ENCODE measurements around the gene DLL3. TPM values are rescaled to one million over a fixed set of nuclear protein-coding genes. Genes with fewer than 3 reads are reported as not detected.

Gene DLL3
- total and polyA plus RNA-seq, 10 of the 15 experiments (the other 5 are each of a cell fraction or from before 2014, with no cell fraction given), result 0.18 to 2.0 (median 0.95) TPM

GRCh38 chr19:39471756-39472536 is 26.8 kb upstream of the DLL3 start:
- Histone ChIP-seq H3K9me3 (replicated peaks; ENCODE audit: control insufficient read depth, insufficient read depth, low read length) (no peaks in the 10 kb centered on the region), H3K27me3 (replicated peaks in 1 of 2; ENCODE audit: control insufficient read depth in 2 of 2, insufficient read depth in 2 of 2, low read length in 1 of 2) (no peaks in the 10 kb centered on the region), H3K27ac (ENCODE audit: control insufficient read depth, insufficient read depth) (no peak overlapping the region), H3K4me1 (ENCODE audit: control insufficient read depth, insufficient read depth, low read length) (no peaks in the 10 kb centered on the region), H2AFZ (ENCODE audit: control insufficient read depth, low read depth, low read length) (no peak overlapping the region), H3K4me2 (ENCODE audit: control insufficient read depth, insufficient read depth) (no peak overlapping the region), H4K20me1 (ENCODE audit: control insufficient read depth, insufficient read depth) (no peaks in the 10 kb centered on the region), H3K79me2 (ENCODE audit: control insufficient read depth, insufficient read depth, low read length) (no peaks in the 10 kb centered on the region), H3K36me3 (ENCODE audit: control insufficient read depth in 2 of 2, insufficient read depth in 2 of 2, low read length in 1 of 2) (peaks cover 44 to 74% of the 10 kb centered on the region in 2 experiments), H3K9ac (ENCODE audit: control insufficient read depth, insufficient read depth, low read length) (no peak overlapping the region), H3K4me3 (no peak overlapping the region)
- ChIA-PET CTCF (interaction anchor here (1.1 kb wide), 1 partner anchor 64 kb away, joined by 3 read pairs; no protein-coding TSS in a partner anchor), SMC1A (ENCODE audit: uncharacterized antibody, unreplicated experiment) (no interaction called here), RAD21 (ENCODE audit: unreplicated experiment) (interaction anchor here (0.7 kb wide), 1 partner anchor 9 kb away, joined by 3 read pairs; the partner anchor contains the start of gene TIMM50), POLR2A (no interaction called here)
- in situ Hi-C loops (cut with MboI), result no loop called here
- intact Hi-C loops (cut with micrococcal nuclease; ENCODE audit: unreplicated experiment), result no loop called here
- FAIRE-seq (no peak), DNase-seq (ENCODE audit: low read depth, low spot score) (no peak), ATAC-seq (no peak)
- TF ChIP-seq, protein P1, sequence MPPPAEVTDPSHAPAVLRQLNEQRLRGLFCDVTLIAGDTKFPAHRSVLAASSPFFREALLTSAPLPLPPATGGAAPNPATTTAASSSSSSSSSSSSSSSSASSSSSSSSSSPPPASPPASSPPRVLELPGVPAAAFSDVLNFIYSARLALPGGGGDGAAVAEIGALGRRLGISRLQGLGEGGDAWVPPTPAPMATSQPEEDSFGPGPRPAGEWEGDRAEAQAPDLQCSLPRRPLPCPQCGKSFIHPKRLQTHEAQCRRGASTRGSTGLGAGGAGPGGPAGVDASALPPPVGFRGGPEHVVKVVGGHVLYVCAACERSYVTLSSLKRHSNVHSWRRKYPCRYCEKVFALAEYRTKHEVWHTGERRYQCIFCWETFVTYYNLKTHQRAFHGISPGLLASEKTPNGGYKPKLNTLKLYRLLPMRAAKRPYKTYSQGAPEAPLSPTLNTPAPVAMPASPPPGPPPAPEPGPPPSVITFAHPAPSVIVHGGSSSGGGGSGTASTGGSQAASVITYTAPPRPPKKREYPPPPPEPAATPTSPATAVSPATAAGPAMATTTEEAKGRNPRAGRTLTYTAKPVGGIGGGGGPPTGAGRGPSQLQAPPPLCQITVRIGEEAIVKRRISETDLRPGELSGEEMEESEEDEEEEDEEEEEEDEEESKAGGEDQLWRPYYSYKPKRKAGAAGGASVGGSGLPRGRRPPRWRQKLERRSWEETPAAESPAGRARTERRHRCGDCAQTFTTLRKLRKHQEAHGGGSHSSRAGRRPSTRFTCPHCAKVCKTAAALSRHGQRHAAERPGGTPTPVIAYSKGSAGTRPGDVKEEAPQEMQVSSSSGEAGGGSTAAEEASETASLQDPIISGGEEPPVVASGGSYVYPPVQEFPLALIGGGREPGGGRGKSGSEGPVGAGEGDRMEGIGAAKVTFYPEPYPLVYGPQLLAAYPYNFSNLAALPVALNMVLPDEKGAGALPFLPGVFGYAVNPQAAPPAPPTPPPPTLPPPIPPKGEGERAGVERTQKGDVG (CRISPR knock-in tag; IDR thresholded peaks at IDR 0.05), result no peak
- TF ChIP-seq YY1 (IDR thresholded peaks at IDR 0.05; ENCODE audit: low read depth, low read length) (no peak), ZBED1 (IDR thresholded peaks at IDR 0.05; ENCODE audit: borderline replicate concordance) (no peak), SRF (IDR thresholded peaks at IDR 0.05; ENCODE audit: low read depth in 2 of 2, low read length in 2 of 2) (no peak), HSF1 (IDR thresholded peaks at IDR 0.05; ENCODE audit: low read depth, low read length) (no peak), NR2C2 (IDR thresholded peaks at IDR 0.05; ENCODE audit: borderline replicate concordance, control insufficient read depth, insufficient read length, low read depth) (no peak), RCOR1 (conservative IDR thresholded peaks at IDR 0.05; ENCODE audit: low read depth, low read length) (no peak), TCF3 (IDR thresholded peaks at IDR 0.05; ENCODE audit: borderline replicate concordance, insufficient read depth, low read depth, low read length) (no peak), CBFB (IDR thresholded peaks at IDR 0.05; ENCODE audit: low read depth) (no peak), BACH1 (IDR thresholded peaks at IDR 0.05; ENCODE audit: borderline replicate concordance) (no peak)
- no TSS peak for BruUV-seq (replicated peaks)
- WGBS (ENCODE audit: insufficient coverage, insufficient replicate concordance, low lambda C conversion rate, missing lambda C conversion rate), result 62% methylated on average over 8 of the region's 8 CpGs
